ENCODE data around the gene HIGD1A. TPM values are rescaled to one million over a fixed set of nuclear protein-coding genes. Genes with fewer than 3 reads are reported as not detected.

Gene HIGD1A
- total and polyA plus RNA-seq, 2 of the 8 experiments (the other 6 are each of a cell fraction or from before 2014, with no cell fraction given): 67.3 to 95.4 TPM

DNA sequence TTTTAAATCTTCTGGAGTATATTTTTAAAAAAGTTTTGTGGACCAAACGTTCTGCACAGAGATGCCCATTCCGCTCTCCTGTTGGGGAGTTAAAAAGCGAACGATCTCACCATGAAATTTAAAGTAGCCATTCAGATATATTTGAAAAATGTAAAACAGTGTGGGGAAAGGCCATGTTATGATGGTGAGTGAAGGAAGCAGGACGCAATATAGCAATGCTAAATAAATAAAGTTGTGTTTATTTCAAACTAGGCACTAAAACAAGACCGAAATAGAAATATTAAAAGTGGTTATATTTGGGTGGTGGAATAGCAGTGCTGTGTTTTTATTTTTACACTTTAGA is 30.9 kb downstream of the HIGD1A start:
- Histone ChIP-seq H3K23me2 (ENCODE audit: low read depth, low read length) (peaks cover 8% of the 10 kb centered on the region), H2AFZ (ENCODE audit: low read length) (no peak overlapping the region), H3K9me3 (ENCODE audit: insufficient read depth in 2 of 2, low read depth in 1 of 2, low read length in 1 of 2) (peaks cover 0 to 7% of the 10 kb centered on the region in 2 experiments; a peak in 1 of 4 replicates), H4K20me1 (replicated peaks in 1 of 2; ENCODE audit: control insufficient read depth in 1 of 2, insufficient read depth in 2 of 2, low read length in 2 of 2) (no peaks in the 10 kb centered on the region), H2AK5ac (ENCODE audit: low read depth, low read length) (no peak overlapping the region), H2BK20ac (ENCODE audit: low read length) (no peak overlapping the region), H3K4me3 (ENCODE audit: extremely low read depth in 1 of 4, insufficient read depth in 2 of 4, low read depth in 3 of 4, low read length in 4 of 4) (peak overlapping the region; percentile 58 to 62 (median 61)), H3K14ac (ENCODE audit: insufficient read length) (no peak overlapping the region), H3K27me3 (replicated peaks in 1 of 4; ENCODE audit: control insufficient read depth in 3 of 4, extremely low read depth in 1 of 4, insufficient read depth in 3 of 4, low read length in 3 of 4) (peaks cover 0 to 6% (median 5%) of the 10 kb centered on the region in 4 experiments; a peak in 3 of 7 replicates), H4K91ac (replicated peaks; ENCODE audit: insufficient read length, low read length) (no peak overlapping the region), H4K5ac (ENCODE audit: insufficient read length, low read depth, low read length) (no peak overlapping the region), H2BK15ac (ENCODE audit: low read length) (no peak overlapping the region), H2BK120ac (replicated peaks; ENCODE audit: low read depth, low read length) (no peak overlapping the region), H3K4me2 (ENCODE audit: insufficient read depth in 1 of 2, low read depth in 2 of 2, low read length in 2 of 2) (peak overlapping the region; percentile 82 to 99), H2BK12ac (ENCODE audit: low read depth, low read length) (no peak overlapping the region), H3K4ac (replicated peaks; ENCODE audit: insufficient read length, low read depth, low read length) (no peak overlapping the region), H3K27ac (ENCODE audit: low read depth, low read length) (no peak overlapping the region), H3K23ac (ENCODE audit: insufficient read length) (no peak overlapping the region), H3K79me1 (ENCODE audit: low read depth, low read length) (no peaks in the 10 kb centered on the region), H3K9ac (replicated peaks in 1 of 4; ENCODE audit: extremely low read depth in 1 of 4, low read depth in 3 of 4, low read length in 3 of 4) (peak overlapping the region in 1 of 4 experiments; percentile 35; a peak in 1 of 7 replicates), H3K4me1 (replicated peaks in 1 of 4; ENCODE audit: control insufficient read depth in 3 of 4, insufficient read depth in 4 of 4, low read length in 3 of 4) (0 out of 7 replicates have a peak, but pooled peaks cover 0 to 4% (median 0%) of the 10 kb centered on the region in 4 experiments), H3K18ac (ENCODE audit: extremely low read depth, low read length) (no peak overlapping the region; the same call in 1 of the 2 replicates), H3K56ac (replicated peaks; ENCODE audit: insufficient read length, low read depth, low read length) (no peak overlapping the region), H4K8ac (ENCODE audit: extremely low read depth, insufficient read depth, low read length) (no peak overlapping the region), H3K79me2 (ENCODE audit: control insufficient read depth in 1 of 2, insufficient read depth in 2 of 2, low read length in 2 of 2) (no peaks in the 10 kb centered on the region), H2BK5ac (ENCODE audit: low read depth, low read length) (no peak overlapping the region), H3K36me3 (ENCODE audit: control insufficient read depth in 2 of 4, insufficient read depth in 4 of 4, low read length in 3 of 4) (peaks cover 0 to 3% (median 0%) of the 10 kb centered on the region in 4 experiments; a peak in 1 of 8 replicates)
- DNase-seq (ENCODE audit: low read depth in 1 of 2, low spot score in 2 of 2): no peak
- POLR2A ChIA-PET (ENCODE audit: partially characterized antibody): interaction anchor here (1.2 kb wide), 1 partner anchor 9 kb away, joined by 3 read pairs; no protein-coding TSS in a partner anchor
- no peak for FAIRE-seq
- CTCF ChIA-PET (ENCODE audit: partially characterized antibody): interaction anchor here (1.7 kb wide), 1 partner anchor 7 kb away, joined by 4 read pairs; no protein-coding TSS in a partner anchor
- WGBS, 2 experiments (ENCODE audit: extremely low coverage in 1 of 2, insufficient coverage in 1 of 2, insufficient read length in 1 of 2, insufficient replicate concordance in 2 of 2, low coverage in 1 of 2, low lambda C conversion rate in 2 of 2, missing lambda C conversion rate in 1 of 2): 17% methylated on average over 6 of the region's 6 CpGs; no CpG with 5 or more reads in 1 of the 2 experiments
- TF ChIP-seq HDAC6 (IDR thresholded peaks at IDR 0.05; ENCODE audit: low read depth, low read length): no peak
- no peak for TF ChIP-seq RXRA (IDR thresholded peaks at IDR 0.05; ENCODE audit: insufficient read depth, low read depth, low read length)
- TF ChIP-seq JUND (IDR thresholded peaks at IDR 0.05; ENCODE audit: low read length): no peak

Data from H1 (cell line).